Panc1 (cell line): ENCODE data around the gene HOXC6. TPM values are rescaled to one million over a fixed set of nuclear protein-coding genes. Genes with fewer than 3 reads are reported as not detected.

ENCODE experiments used
- ATAC-seq: fragments of 200-7000 bp; cut with Tn5 transposase; 2 replicates; pipeline ENCODE4 v1.9.1; 2020; ENCODE audit warnings: mild to moderate bottlenecking, moderate library complexity
- BruUV-seq: library from RNA; stranded (reverse); fragments of 400-500 nt; replicated peaks from 2 replicates; lab custom pipeline; 2021; lab: Mats Ljungman, UMichigan
- CTCF ChIA-PET: fragments of 300-600 bp; sonication (Branson Sonifier 250); formaldehyde crosslinking; loops from one replicate; lab custom pipeline; 2022; ENCODE audit warnings: antibody characterized with exemption; lab: Charles Lee
- POLR2A ChIA-PET: fragments of 300-600 bp; sonication (Branson Sonifier 250); formaldehyde crosslinking; loops from one replicate; lab custom pipeline; 2022; ENCODE audit warnings: antibody characterized with exemption; lab: Charles Lee
- DNase-seq: peaks from one replicate; pipeline ENCODE4 v3.0.0-alpha.2; 2010; ENCODE audit warnings: low read depth, low spot score
- H3K27ac ChIP-seq: 2 replicates; pipeline ENCODE4 v1.5.1; 2011; ENCODE audit warnings: mild to moderate bottlenecking, low read length, inconsistent platforms
- H3K27me3 ChIP-seq: fragments of 200-500 bp; sonication (Bioruptor generic); 2 replicates; pipeline ENCODE4 v1.6.0; 2014; ENCODE audit warnings: low read length, inconsistent platforms; ENCODE audit not compliant: control insufficient read depth, insufficient read depth
- H3K36me3 ChIP-seq: fragments of 200-500 bp; sonication (Bioruptor generic); 2 replicates; pipeline ENCODE4 v1.5.1; 2014; ENCODE audit warnings: inconsistent platforms, mild to moderate bottlenecking, low read length, moderate library complexity; ENCODE audit not compliant: control insufficient read depth, insufficient read depth
- H3K4me1 ChIP-seq: 2 replicates; pipeline ENCODE4 v1.5.1; 2011; ENCODE audit warnings: inconsistent platforms, mild to moderate bottlenecking, low read length, moderate library complexity; ENCODE audit not compliant: control insufficient read depth, insufficient read depth
- H3K4me3 ChIP-seq, 2 experiments: 2 replicates each; pipeline ENCODE4 v1.5.1; 2011 to 2012; ENCODE audit warnings: low read depth in 2 of 2, low read length in 2 of 2, mild to moderate bottlenecking in 2 of 2, inconsistent platforms in 1 of 2, moderate library complexity in 1 of 2
- H3K9me3 ChIP-seq: fragments of 200-500 bp; sonication (Bioruptor generic); 2 replicates; pipeline ENCODE4 v1.5.1; 2014; ENCODE audit warnings: low read depth, mild to moderate bottlenecking, inconsistent platforms, low read length, moderate library complexity; ENCODE audit not compliant: control insufficient read depth, insufficient read depth
- POLR2AphosphoS5 ChIP-seq: IDR thresholded peaks from 2 replicates; pipeline ENCODE4 v1.6.1; 2012; ENCODE audit warnings: mild to moderate bottlenecking, low read depth, low read length, moderate library complexity
- SIN3A ChIP-seq: IDR thresholded peaks from 2 replicates; pipeline ENCODE4 v1.6.1; 2012; ENCODE audit warnings: low read depth, mild to moderate bottlenecking, low read length, moderate library complexity, borderline replicate concordance; ENCODE audit not compliant: insufficient read depth
- TCF7L2 ChIP-seq: IDR thresholded peaks from 2 replicates; pipeline ENCODE4 v1.6.1; 2011; ENCODE audit warnings: mild to moderate bottlenecking, low read depth, low read length, inconsistent platforms
- in situ Hi-C: cut with HindIII; loops from 2 replicates; pipeline ENCODE4 v1.10.0; 2016; ENCODE audit warnings: low sequenced_read_pairs, low pct_unique_long_range_greater_than_20kb
- intact Hi-C: fragments of 100-400 bp; cut with micrococcal nuclease; formaldehyde crosslinking; loops from one replicate; pipeline ENCODE4 v1.10.0; 2022; ENCODE audit not compliant: unreplicated experiment
- total RNA-seq: library from RNA; stranded (reverse); gene quantifications from one replicate; pipeline ENCODE4 v1.2.1, GENCODE V29; 2021; ENCODE audit not compliant: unreplicated experiment
- TF ChIP-seq, protein P1 (sequence below): fragments of 450-650 bp; IDR thresholded peaks from 2 replicates; pipeline ENCODE4 v1.5.1; 2017; ENCODE audit warnings: mild to moderate bottlenecking
- TF ChIP-seq, protein P2 (sequence below), 2 experiments: IDR thresholded peaks; 2 replicates each; pipeline ENCODE4 v1.6.1; 2011 to 2012; ENCODE audit warnings: low read depth in 2 of 2, control low read depth in 1 of 2, low read length in 1 of 2, mild to moderate bottlenecking in 1 of 2, moderate library complexity in 1 of 2; ENCODE audit not compliant: insufficient read depth in 1 of 2

HOXC6 gene
- total RNA-seq, 1 experiment from 2014 or later: 52.2 TPM

DNA sequence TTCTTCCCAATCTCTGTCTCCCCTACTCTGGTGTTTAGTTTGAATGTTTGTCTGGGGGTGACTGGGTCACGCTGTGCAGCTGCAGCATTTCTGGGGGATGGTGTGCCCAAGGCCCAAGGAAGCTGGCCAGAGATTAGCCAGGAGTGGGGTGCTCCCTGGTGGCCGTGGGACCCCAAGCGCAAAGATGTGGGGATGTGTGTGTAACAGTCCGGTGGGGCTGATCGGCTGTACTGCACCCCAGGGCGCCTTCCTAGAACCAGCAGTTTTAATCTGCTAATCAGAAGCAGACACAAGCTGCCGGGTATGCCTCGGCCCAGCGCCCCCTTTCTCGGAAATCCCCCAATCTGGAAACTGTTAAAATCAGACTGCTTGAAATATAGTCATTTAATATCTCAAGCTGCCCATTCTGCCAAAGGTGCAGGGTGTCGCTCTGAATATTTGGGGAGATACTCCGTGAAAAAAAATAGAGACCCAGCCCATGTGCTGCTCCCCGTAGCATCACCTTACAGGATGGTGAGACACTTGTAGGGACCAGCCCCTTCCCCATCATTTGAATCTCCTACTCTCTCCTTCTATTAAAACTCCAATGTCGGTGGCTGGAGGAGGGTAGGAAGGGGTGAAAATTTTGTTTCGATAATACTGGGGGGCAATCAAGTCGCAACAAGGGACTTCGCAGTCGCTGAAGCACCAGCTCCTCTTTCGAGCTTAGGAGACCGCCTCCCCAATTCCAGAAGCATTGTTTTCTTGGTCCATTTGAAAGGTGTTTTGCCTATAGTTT lies 24.0 kb upstream of the HOXC6 start:
- no peak for ATAC-seq
- DNase-seq: no peak
- CTCF ChIA-PET: interaction anchor here (0.6 kb wide), 2 partner anchors 12 to 23 kb away, joined by 3 to 4 read pairs; no protein-coding TSS in a partner anchor
- H3K4me3 ChIP-seq: peak overlapping the region; percentile 47 to 66
- POLR2A ChIA-PET: no interaction called here
- H3K36me3 ChIP-seq: peaks cover 3% of the 10 kb centered on the region
- peaks cover 44% of the 10 kb centered on the region for H3K4me1 ChIP-seq
- intact Hi-C loops (no loop called here), in situ Hi-C loops (no loop called here)
- H3K9me3 ChIP-seq: no peaks in the 10 kb centered on the region
- TF ChIP-seq SIN3A: 0 out of 2 replicates have a peak, but pooled peaks have one; percentile 55
- TF ChIP-seq TCF7L2: no peak
- TF ChIP-seq POLR2AphosphoS5: peak; percentile 36; the same call in 1 of the 2 replicates
- TF ChIP-seq, protein P1, sequence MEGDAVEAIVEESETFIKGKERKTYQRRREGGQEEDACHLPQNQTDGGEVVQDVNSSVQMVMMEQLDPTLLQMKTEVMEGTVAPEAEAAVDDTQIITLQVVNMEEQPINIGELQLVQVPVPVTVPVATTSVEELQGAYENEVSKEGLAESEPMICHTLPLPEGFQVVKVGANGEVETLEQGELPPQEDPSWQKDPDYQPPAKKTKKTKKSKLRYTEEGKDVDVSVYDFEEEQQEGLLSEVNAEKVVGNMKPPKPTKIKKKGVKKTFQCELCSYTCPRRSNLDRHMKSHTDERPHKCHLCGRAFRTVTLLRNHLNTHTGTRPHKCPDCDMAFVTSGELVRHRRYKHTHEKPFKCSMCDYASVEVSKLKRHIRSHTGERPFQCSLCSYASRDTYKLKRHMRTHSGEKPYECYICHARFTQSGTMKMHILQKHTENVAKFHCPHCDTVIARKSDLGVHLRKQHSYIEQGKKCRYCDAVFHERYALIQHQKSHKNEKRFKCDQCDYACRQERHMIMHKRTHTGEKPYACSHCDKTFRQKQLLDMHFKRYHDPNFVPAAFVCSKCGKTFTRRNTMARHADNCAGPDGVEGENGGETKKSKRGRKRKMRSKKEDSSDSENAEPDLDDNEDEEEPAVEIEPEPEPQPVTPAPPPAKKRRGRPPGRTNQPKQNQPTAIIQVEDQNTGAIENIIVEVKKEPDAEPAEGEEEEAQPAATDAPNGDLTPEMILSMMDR: peak; percentile 23; the same call in 1 of the 2 replicates
- TF ChIP-seq, protein P2, sequence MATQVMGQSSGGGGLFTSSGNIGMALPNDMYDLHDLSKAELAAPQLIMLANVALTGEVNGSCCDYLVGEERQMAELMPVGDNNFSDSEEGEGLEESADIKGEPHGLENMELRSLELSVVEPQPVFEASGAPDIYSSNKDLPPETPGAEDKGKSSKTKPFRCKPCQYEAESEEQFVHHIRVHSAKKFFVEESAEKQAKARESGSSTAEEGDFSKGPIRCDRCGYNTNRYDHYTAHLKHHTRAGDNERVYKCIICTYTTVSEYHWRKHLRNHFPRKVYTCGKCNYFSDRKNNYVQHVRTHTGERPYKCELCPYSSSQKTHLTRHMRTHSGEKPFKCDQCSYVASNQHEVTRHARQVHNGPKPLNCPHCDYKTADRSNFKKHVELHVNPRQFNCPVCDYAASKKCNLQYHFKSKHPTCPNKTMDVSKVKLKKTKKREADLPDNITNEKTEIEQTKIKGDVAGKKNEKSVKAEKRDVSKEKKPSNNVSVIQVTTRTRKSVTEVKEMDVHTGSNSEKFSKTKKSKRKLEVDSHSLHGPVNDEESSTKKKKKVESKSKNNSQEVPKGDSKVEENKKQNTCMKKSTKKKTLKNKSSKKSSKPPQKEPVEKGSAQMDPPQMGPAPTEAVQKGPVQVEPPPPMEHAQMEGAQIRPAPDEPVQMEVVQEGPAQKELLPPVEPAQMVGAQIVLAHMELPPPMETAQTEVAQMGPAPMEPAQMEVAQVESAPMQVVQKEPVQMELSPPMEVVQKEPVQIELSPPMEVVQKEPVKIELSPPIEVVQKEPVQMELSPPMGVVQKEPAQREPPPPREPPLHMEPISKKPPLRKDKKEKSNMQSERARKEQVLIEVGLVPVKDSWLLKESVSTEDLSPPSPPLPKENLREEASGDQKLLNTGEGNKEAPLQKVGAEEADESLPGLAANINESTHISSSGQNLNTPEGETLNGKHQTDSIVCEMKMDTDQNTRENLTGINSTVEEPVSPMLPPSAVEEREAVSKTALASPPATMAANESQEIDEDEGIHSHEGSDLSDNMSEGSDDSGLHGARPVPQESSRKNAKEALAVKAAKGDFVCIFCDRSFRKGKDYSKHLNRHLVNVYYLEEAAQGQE (IDR thresholded peaks at IDR 0.05; ENCODE audit: insufficient read depth in 1 of 2, low read depth in 2 of 2, low read length in 1 of 2): no peak
- H3K27ac ChIP-seq: peak overlapping the region; percentile 99
- H3K27me3 ChIP-seq: no peaks in the 10 kb centered on the region
- no TSS peak for BruUV-seq

DNA sequence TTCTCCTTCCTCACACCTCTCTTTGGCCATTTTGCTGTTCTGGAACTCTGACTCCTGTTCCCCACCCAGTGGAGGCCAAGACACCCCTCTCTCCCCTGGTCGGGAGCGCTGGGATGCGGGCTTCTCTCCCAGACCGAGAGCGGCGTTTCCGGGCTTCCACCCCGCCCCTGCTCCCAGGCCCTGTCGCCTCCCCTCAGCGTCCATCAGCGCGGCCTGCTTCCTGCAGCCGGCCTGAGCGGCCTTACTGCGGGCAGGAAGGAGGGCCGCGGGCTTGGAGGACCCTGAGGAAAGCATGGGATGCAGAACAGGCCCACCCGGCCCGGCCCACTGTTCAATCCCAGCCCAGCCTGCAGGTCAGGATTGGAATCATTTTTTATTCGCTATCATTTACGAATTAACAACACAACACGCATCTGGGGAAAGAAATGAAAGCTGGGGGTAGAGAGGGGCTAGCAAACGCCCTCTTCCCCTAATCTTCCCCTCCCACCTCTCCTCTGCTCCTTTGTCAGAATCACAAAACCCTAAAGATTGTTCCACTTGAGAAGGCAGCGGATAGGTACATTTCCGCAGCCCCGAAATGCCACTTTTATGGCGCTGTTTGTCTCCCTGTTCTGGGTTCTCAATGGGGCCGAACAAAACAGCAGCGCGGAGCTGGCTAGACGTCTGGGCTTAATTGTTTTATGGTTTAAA lies 23.3 kb upstream of the HOXC6 start:
- H3K36me3 ChIP-seq: peaks cover 3% of the 10 kb centered on the region
- H3K9me3 ChIP-seq: no peaks in the 10 kb centered on the region
- peaks cover 44% of the 10 kb centered on the region for H3K4me1 ChIP-seq
- TF ChIP-seq TCF7L2: no peak
- TF ChIP-seq, protein P2 (IDR thresholded peaks at IDR 0.05; ENCODE audit: insufficient read depth in 1 of 2, low read depth in 2 of 2, low read length in 1 of 2): no peak
- no peak for TF ChIP-seq POLR2AphosphoS5
- TF ChIP-seq, protein P1: no peak
- TF ChIP-seq SIN3A: 0 out of 2 replicates have a peak, but pooled peaks have one; percentile 23
- POLR2A ChIA-PET: interaction anchor here (0.7 kb wide), 1 partner anchor 187 kb away, joined by 7 read pairs; no protein-coding TSS in a partner anchor
- peak; percentile 11 for ATAC-seq
- intact Hi-C loops: no loop called here
- DNase-seq: no peak
- no peaks in the 10 kb centered on the region for H3K27me3 ChIP-seq
- CTCF ChIA-PET: interaction anchor here (0.6 to 1.1 kb wide), 2 partner anchors 12 to 196 kb away, joined by 3 to 7 read pairs; no protein-coding TSS in a partner anchor
- H3K27ac ChIP-seq: peak overlapping the region; percentile 99
- in situ Hi-C loops: no loop called here
- peak overlapping the region; percentile 47 to 66 for H3K4me3 ChIP-seq
- no TSS peak for BruUV-seq
